Measurements from ENCODE around the gene TPM3. TPM values are rescaled to one million over a fixed set of nuclear protein-coding genes. Genes with fewer than 3 reads are reported as not detected.

TPM3 gene
- total and polyA plus RNA-seq, 9 of the 15 experiments (the other 6 are each of a cell fraction or from before 2014, with no cell fraction given), result 202 to 604 (median 421) TPM

- no peak for TF ChIP-seq POLR2B (IDR thresholded peaks at IDR 0.05; ENCODE audit: low read depth, partially characterized antibody)
- TF ChIP-seq ZNF518B (CRISPR knock-in tag; IDR thresholded peaks at IDR 0.05), result no peak
- TF ChIP-seq NR2F6 (CRISPR knock-in tag; IDR thresholded peaks at IDR 0.05), result no peak
- no peak for TF ChIP-seq ETS1 (conservative IDR thresholded peaks at IDR 0.05; ENCODE audit: control insufficient read depth, low read depth, low read length)
- TF ChIP-seq KHSRP (IDR thresholded peaks at IDR 0.05), result no peak
- TF ChIP-seq SIN3A (IDR thresholded peaks at IDR 0.05; ENCODE audit: borderline replicate concordance in 2 of 2, control insufficient read depth in 1 of 2, low read depth in 2 of 2, low read length in 2 of 2), result no peak
- TF ChIP-seq CREBBP (IDR thresholded peaks at IDR 0.05; ENCODE audit: low read depth, low read length), result no peak
- no peak for TF ChIP-seq NCOA1 (IDR thresholded peaks at IDR 0.05; ENCODE audit: low read depth)
- no peak for TF ChIP-seq TRIM28 (IDR thresholded peaks at IDR 0.05)
- TF ChIP-seq KAT7 (CRISPR knock-in tag; IDR thresholded peaks at IDR 0.05; ENCODE audit: borderline replicate concordance), result no peak
- no peak for TF ChIP-seq NR2C1 (IDR thresholded peaks at IDR 0.05)
- no peak for TF ChIP-seq NR2C1 (tag; IDR thresholded peaks at IDR 0.05)
- TF ChIP-seq PHB2 (IDR thresholded peaks at IDR 0.05; ENCODE audit: low read depth), result no peak
- TF ChIP-seq HOMEZ (CRISPR knock-in tag; IDR thresholded peaks at IDR 0.05), result no peak
- TF ChIP-seq LCOR (CRISPR knock-in tag; IDR thresholded peaks at IDR 0.05), result 0 out of 2 replicates have a peak, but pooled peaks have one; percentile 17
- peak; percentile 40 for TF ChIP-seq CHD1 (IDR thresholded peaks at IDR 0.05; ENCODE audit: low read length)
- TF ChIP-seq SAFB (IDR thresholded peaks at IDR 0.05; ENCODE audit: borderline replicate concordance, low read depth, low read length), result no peak
- no peak for TF ChIP-seq JUN (IDR thresholded peaks at IDR 0.05; ENCODE audit: borderline replicate concordance, low read depth, low read length)
- TF ChIP-seq JUN (CRISPR knock-in tag; IDR thresholded peaks at IDR 0.05; ENCODE audit: borderline replicate concordance), result no peak
- no peak for TF ChIP-seq ZBTB1 (CRISPR knock-in tag; IDR thresholded peaks at IDR 0.05; ENCODE audit: borderline replicate concordance, low read depth)
- peak; percentile 54; the same call in 1 of the 2 replicates for TF ChIP-seq EGR1 (conservative IDR thresholded peaks at IDR 0.05)
- no peak for TF ChIP-seq OTX1 (CRISPR knock-in tag; IDR thresholded peaks at IDR 0.05)
- TF ChIP-seq PREB (CRISPR knock-in tag; IDR thresholded peaks at IDR 0.05), result 0 out of 2 replicates have a peak, but pooled peaks have one; percentile 70
- no peak for TF ChIP-seq GABPA (tag; conservative IDR thresholded peaks at IDR 0.05; ENCODE audit: low read depth)
Measured at GRCh38 chr1:154181944-154182343, 10.0 kb downstream of the TPM3 start (continued).

All from K562 (cell line).